Stimulated activated CD8-positive, alpha-beta memory T cell treated with anti-CD3 and anti-CD28 coated beads, Interleukin-15, amount 100 ng/mL, for 48 hours (primary cell): Measurements from ENCODE around the gene SDE2.
"Not testable (repeated sequence)": the region's sequence is repeated elsewhere in the genome, so short reads cannot be mapped to it uniquely, and the experiment has no call there.

ENCODE experiments used
- DNase-seq, 2 donors: peaks; one replicate each; pipeline ENCODE4 v3.0.0-alpha.2; 2020; ENCODE audit warnings: low read depth in 2 of 2

Gene SDE2

DNA sequence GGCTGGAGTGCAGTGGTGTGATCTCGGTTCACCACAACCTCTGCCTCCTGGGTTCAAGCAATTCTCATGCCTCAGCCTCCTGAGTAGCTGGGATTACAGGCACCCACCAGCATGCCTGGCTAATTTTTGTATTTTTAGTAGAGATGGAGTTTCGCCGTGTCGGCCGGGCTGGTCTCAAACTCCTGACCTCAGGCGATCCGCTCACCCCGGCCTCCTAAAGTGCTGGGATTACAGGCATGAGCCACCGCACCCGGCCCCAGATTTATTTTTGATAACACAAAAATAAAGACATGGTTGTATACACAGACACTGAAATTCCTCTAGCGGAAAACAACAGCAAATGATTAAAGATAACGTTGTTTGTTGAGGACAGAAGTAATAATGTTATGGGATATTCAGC, 24.0 kb downstream of the SDE2 start:
- DNase-seq, result not testable (repeated sequence)

DNA sequence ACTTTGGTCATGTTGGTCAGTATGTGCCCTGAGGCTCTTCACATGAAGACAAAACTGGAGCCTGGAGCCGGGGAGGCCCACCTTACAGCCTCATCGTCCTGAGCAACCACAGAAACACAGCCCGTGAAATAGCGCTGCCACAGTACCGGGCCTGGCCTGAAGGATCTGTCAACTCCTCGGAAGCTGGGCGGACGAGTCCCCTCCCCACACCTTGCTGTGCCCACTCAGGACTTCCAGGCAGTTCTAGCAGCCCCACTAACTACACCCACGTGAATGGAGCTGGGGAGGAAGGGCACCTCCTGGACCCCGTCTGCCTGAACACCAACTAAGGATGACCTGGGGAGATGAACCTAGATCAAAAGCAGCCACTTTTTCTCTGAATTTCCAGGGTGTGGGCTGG, 24.7 kb downstream of the SDE2 start:
- DNase-seq, result no peak

GRCh38 chr1:225973158-225973557, 26.0 kb downstream of the SDE2 start:
- DNase-seq, result no peak

DNA sequence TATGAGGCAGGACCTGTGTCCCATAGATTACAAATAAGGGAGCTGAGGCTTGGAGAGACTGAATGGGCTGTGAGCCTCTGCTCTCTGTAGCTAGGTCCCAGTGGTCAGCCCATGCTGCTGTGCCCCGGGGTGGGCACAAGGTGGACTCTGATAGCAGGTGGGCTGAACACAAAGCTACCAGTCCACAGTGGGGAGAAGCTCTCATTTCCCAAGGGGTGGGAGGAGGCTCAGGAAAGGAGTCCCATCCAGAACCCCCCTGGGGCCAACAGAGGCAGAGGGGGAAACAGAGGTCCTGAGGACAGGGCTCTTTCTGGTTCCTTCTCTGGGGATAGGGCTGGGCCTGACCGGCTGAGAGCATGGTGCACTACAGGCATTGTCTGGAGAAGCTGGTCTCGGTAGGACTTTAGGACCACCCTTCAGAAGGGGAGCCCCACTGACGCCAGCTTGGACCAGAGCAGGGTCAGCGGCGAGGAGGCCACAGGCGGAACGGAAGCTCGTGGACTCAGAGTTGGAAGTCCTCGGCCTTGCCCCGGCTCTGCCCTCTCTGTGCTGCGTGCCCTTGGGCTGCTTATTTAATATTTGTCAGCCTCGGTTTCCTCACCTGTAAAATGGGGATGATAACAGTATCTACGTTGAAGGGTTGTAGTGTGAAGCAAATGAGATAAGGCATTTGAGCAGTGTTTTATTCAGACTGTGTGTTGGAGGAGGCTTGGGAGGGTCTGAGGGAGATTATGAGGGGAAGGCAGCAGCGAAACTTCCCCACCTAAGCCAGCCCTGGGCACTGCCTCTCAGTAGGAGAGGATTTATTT, 26.6 kb downstream of the SDE2 start:
- no peak for DNase-seq

GRCh38 chr1:225970592-225971157, 28.5 kb downstream of the SDE2 start:
- not testable (repeated sequence) for DNase-seq

- DNase-seq, result not testable (repeated sequence)
Measured at GRCh38 chr1:225969751-225970150, 29.4 kb downstream of the SDE2 start.

DNA sequence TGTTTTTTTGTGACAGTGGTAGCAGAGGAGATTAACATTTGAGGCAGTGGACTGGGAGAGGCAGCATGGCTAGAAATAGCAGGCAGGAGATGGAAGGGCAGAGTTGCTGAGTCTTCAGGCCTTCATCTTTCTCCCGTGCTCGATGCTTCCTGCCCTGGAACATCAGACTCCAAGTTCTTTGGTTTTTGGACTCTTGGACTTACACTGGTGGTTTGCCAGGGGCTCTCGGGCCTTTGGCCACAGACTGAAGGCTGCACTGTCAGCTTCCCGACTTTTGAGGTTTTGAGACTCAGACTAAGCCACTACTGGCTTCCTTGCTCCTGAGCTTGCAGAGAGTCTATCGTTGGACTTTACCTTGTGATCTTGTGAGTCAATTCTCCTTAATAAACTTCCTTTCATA, 33.9 kb downstream of the SDE2 start:
- DNase-seq, result no peak

GRCh38 chr1:225963735-225964530, 35.2 kb downstream of the SDE2 start:
- no peak for DNase-seq

GRCh38 chr1:225962440-225962975, 36.6 kb downstream of the SDE2 start:
- peak; percentile 48 to 56 for DNase-seq

- DNase-seq, result no peak
Measured at GRCh38 chr1:225961659-225962439, 37.3 kb downstream of the SDE2 start.

- no peak for DNase-seq
Measured at GRCh38 chr1:225958041-225958440, 41.1 kb downstream of the SDE2 start.

GRCh38 chr1:225954753-225955152, 44.4 kb downstream of the SDE2 start:
- DNase-seq, result no peak

- no peak for DNase-seq
Measured at GRCh38 chr1:225953315-225953714, 45.8 kb downstream of the SDE2 start.

GRCh38 chr1:225950905-225951497, 48.1 kb downstream of the SDE2 start:
- DNase-seq, result no peak

- no peak for DNase-seq
Measured at GRCh38 chr1:225949041-225949440, 50.1 kb downstream of the SDE2 start.

DNA sequence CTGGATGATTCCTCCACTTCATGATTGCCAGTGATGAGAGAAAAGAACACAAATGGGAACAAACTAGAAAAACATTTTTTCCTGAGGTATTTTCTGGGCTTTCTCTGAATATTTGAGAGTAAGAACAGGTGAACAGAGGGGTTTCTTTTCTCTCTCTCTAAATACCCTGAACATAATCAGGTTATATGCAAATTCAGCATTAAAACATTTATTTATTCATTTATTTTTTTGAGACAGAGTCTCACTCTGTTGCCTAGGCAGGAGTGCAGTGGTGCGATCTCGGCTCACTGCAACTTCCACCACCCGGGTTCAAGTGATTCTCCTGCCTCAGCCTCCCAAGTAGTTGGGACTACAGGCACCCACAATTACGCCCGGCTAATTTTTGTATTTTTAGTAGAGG, 52.3 kb downstream of the SDE2 start:
- DNase-seq, result no peak

DNA sequence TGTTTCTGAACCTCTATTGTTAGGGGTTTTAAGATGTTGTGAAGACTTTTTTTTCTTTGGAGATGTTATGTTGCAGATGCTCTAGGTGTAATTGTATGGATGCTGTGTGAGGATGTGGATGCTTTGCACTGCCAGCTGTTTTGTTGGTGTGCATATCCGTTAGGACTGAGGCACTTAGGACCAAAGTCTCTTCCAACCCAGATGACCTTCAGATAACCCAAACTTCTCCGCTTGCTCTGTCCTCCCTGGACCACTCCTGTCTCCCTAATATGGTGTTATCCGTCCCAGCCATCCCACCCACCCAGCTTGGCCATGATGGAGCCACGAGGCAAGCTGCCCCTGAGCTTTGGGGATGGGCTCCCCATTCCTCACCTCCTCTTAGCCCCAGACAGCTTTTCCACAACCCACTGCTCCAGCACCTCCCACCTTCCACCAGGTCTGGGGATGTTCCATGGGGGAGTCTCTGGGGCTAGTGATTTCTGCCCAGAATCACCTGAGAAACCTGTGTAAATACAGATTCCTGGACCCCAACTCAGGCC, 53.0 kb downstream of the SDE2 start:
- no peak for DNase-seq

GRCh38 chr1:225945564-225945963, 53.6 kb downstream of the SDE2 start:
- no peak for DNase-seq

GRCh38 chr1:225944951-225945350, 54.2 kb downstream of the SDE2 start:
- DNase-seq, result no peak

DNA sequence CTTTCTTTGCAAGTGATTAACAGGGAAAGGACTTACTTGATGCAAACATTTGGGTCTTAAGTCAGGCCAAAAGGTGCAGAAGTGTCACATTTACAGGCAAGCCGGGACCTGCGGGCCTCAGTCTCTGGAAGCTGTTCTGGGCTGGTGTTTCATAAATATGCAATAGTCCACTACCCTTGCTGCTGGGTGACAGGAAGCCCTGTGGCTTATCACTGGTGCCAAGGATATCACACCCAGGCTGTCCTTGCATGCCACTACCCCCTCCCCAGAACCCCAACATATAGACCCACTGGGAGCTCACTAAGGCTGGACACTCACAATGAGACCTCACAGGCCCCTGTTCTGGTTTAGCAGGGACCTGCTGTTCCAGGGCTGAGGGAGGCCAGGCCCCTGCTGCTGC, 54.8 kb downstream of the SDE2 start:
- DNase-seq, result no peak

- DNase-seq, result no peak
Measured at GRCh38 chr1:225943582-225943981, 55.6 kb downstream of the SDE2 start.
